H9 (cell line): ENCODE measurements around the gene KLF15. TPM values are rescaled to one million over a fixed set of nuclear protein-coding genes. Genes with fewer than 3 reads are reported as not detected.

Source experiments
- DNase-seq: peaks from one replicate; pipeline ENCODE4 v3.0.0-alpha.2; 2017
- H2AFZ ChIP-seq: one replicate; pipeline ENCODE4 v1.6.1; 2013; ENCODE audit warnings: mild to moderate bottlenecking, low read length, control low read depth, moderate library complexity
- H2AK5ac ChIP-seq: 2 replicates; pipeline ENCODE4 v1.6.1; 2013; ENCODE audit warnings: low read length, control low read depth, mixed read lengths; ENCODE audit not compliant: insufficient read length
- H2BK120ac ChIP-seq: one replicate; pipeline ENCODE4 v1.6.1; 2013; ENCODE audit warnings: low read depth, mild to moderate bottlenecking, low read length, control low read depth, inconsistent platforms; ENCODE audit not compliant: poor library complexity, severe bottlenecking
- H2BK12ac ChIP-seq: 2 replicates; pipeline ENCODE4 v1.6.1; 2013; ENCODE audit warnings: low read length, control low read depth, mixed read lengths, low read depth; ENCODE audit not compliant: insufficient read length
- H2BK15ac ChIP-seq: 2 replicates; pipeline ENCODE4 v1.6.1; 2013; ENCODE audit warnings: low read depth, low read length, control low read depth
- H2BK20ac ChIP-seq: one replicate; pipeline ENCODE4 v1.6.1; 2013; ENCODE audit warnings: low read depth, mild to moderate bottlenecking, low read length, control low read depth, inconsistent platforms; ENCODE audit not compliant: poor library complexity, severe bottlenecking
- H2BK5ac ChIP-seq: 2 replicates; pipeline ENCODE4 v1.6.1; 2013; ENCODE audit warnings: low read length, control low read depth, mixed read lengths; ENCODE audit not compliant: insufficient read length
- H3K14ac ChIP-seq: 2 replicates; pipeline ENCODE4 v1.6.1; 2013; ENCODE audit warnings: low read length, control low read depth; ENCODE audit not compliant: insufficient read depth
- H3K18ac ChIP-seq: 2 replicates; pipeline ENCODE4 v1.6.1; 2013; ENCODE audit warnings: low read depth, mild to moderate bottlenecking, mixed read lengths, low read length, control low read depth; ENCODE audit not compliant: insufficient read length
- H3K23ac ChIP-seq: 2 replicates; pipeline ENCODE4 v1.6.1; 2013; ENCODE audit warnings: low read length, control low read depth, mixed read lengths, low read depth; ENCODE audit not compliant: insufficient read length
- H3K23me2 ChIP-seq: 2 replicates; pipeline ENCODE4 v1.6.1; 2013; ENCODE audit warnings: low read depth, mild to moderate bottlenecking, mixed read lengths, low read length, control low read depth; ENCODE audit not compliant: insufficient read length, poor library complexity, severe bottlenecking
- H3K27ac ChIP-seq: 2 replicates; pipeline ENCODE4 v1.5.1; 2013; ENCODE audit warnings: low read length, control low read depth, mixed read lengths, low read depth; ENCODE audit not compliant: insufficient read length
- H3K27me3 ChIP-seq: 2 replicates; pipeline ENCODE4 v1.6.1; 2013; ENCODE audit warnings: low read length, control low read depth, inconsistent platforms; ENCODE audit not compliant: insufficient read depth
- H3K4ac ChIP-seq: 2 replicates; pipeline ENCODE4 v1.6.1; 2013; ENCODE audit warnings: low read depth, mild to moderate bottlenecking, control low read depth, inconsistent platforms, low read length, moderate library complexity
- H3K4me1 ChIP-seq: 2 replicates; pipeline ENCODE4 v1.6.1; 2013; ENCODE audit warnings: low read length, control low read depth, inconsistent platforms; ENCODE audit not compliant: insufficient read depth
- H3K4me2 ChIP-seq: 2 replicates; pipeline ENCODE4 v1.6.1; 2013; ENCODE audit warnings: low read length, control low read depth, mixed read lengths; ENCODE audit not compliant: insufficient read length, insufficient read depth
- H3K56ac ChIP-seq: 2 replicates; pipeline ENCODE4 v1.6.1; 2013; ENCODE audit warnings: low read depth, mild to moderate bottlenecking, mixed read lengths, low read length, control low read depth; ENCODE audit not compliant: insufficient read length
- H3K79me1 ChIP-seq: 2 replicates; pipeline ENCODE4 v1.6.1; 2013; ENCODE audit warnings: low read depth, mild to moderate bottlenecking, moderate library complexity, low read length, control low read depth, inconsistent platforms; ENCODE audit not compliant: insufficient read depth, poor library complexity, severe bottlenecking
- H3K79me2 ChIP-seq: 2 replicates; pipeline ENCODE4 v1.6.1; 2013; ENCODE audit warnings: low read length, control low read depth, inconsistent platforms; ENCODE audit not compliant: insufficient read depth
- H3K9ac ChIP-seq: 2 replicates; pipeline ENCODE4 v1.6.1; 2013; ENCODE audit warnings: low read length, control low read depth, mixed read lengths; ENCODE audit not compliant: insufficient read length; ENCODE audit errors: extremely low read depth
- H3K9me3 ChIP-seq: one replicate; pipeline ENCODE4 v1.6.1; 2013; ENCODE audit warnings: low read depth, low read length, inconsistent platforms; ENCODE audit not compliant: control insufficient read depth
- H3T11ph ChIP-seq: one replicate; pipeline ENCODE4 v1.6.1; 2013; ENCODE audit warnings: mild to moderate bottlenecking, low read length, control low read depth, inconsistent platforms
- H4K20me1 ChIP-seq: one replicate; pipeline ENCODE4 v1.6.1; 2013; ENCODE audit not compliant: control insufficient read depth, insufficient read length, insufficient read depth
- H4K5ac ChIP-seq: 2 replicates; pipeline ENCODE4 v1.6.1; 2013; ENCODE audit warnings: low read depth, mild to moderate bottlenecking, mixed read lengths, low read length, control low read depth; ENCODE audit not compliant: insufficient read length
- H4K8ac ChIP-seq: replicated peaks from 2 replicates; pipeline ENCODE4 v1.6.1; 2013; ENCODE audit warnings: low read length, control low read depth, mixed read lengths, low read depth; ENCODE audit not compliant: insufficient read length
- H4K91ac ChIP-seq: 2 replicates; pipeline ENCODE4 v1.6.1; 2013; ENCODE audit warnings: low read depth, mild to moderate bottlenecking, moderate library complexity, mixed read lengths, low read length, control low read depth; ENCODE audit not compliant: insufficient read length
- H3K27ac Mint-ChIP-seq, 3 experiments: 2 replicates in 2 of 3; 3 replicates in 1 of 3; pipeline ENCODE4 v1.8.0; 2020 to 2021; ENCODE audit warnings: mixed read lengths in 3 of 3, mild to moderate bottlenecking in 1 of 3, moderate library complexity in 1 of 3
- H3K27me3 Mint-ChIP-seq: 2 replicates; pipeline ENCODE4 v1.8.0; 2021; ENCODE audit warnings: low read depth, mild to moderate bottlenecking, moderate library complexity, mixed read lengths
- H3K36me3 Mint-ChIP-seq, 3 experiments: 2 replicates in 2 of 3; 3 replicates in 1 of 3; pipeline ENCODE4 v1.8.0; 2020 to 2021; ENCODE audit warnings: low read depth in 3 of 3, mixed read lengths in 3 of 3; ENCODE audit not compliant: insufficient read depth in 1 of 3
- H3K4me1 Mint-ChIP-seq, 2 experiments: 2 replicates each; pipeline ENCODE4 v1.8.0; 2020; ENCODE audit warnings: mixed read lengths in 2 of 2
- H3K4me3 Mint-ChIP-seq, 2 experiments: 2 replicates in 1 of 2; 3 replicates in 1 of 2; pipeline ENCODE4 v1.8.0; 2020 to 2021; ENCODE audit warnings: mild to moderate bottlenecking in 2 of 2, mixed read lengths in 2 of 2, moderate library complexity in 1 of 2
- H3K9me3 Mint-ChIP-seq, 2 experiments: 2 replicates in 1 of 2; 3 replicates in 1 of 2; pipeline ENCODE4 v1.8.0; 2020; ENCODE audit warnings: mild to moderate bottlenecking in 2 of 2, mixed read lengths in 2 of 2, moderate library complexity in 1 of 2
- CTCF ChIP-seq: fragments of 200-600 bp; sonication (generic); conservative IDR thresholded peaks from 3 replicates; pipeline ENCODE4 v1.8.0; 2021; ENCODE audit warnings: antibody characterized with exemption, mild to moderate bottlenecking
- WGBS: extraction: QIAGEN DNeasy Blood & Tissue Kit; methylation state at CpG from one replicate; pipeline ENCODE4 v1.1.7; 2013; ENCODE audit warnings: missing lambda C conversion rate, low lambda C conversion rate, mixed read lengths; ENCODE audit not compliant: insufficient read length; ENCODE audit errors: extremely low coverage; 5-methylcytosine and 5-hydroxymethylcytosine counted together
- total RNA-seq: library from RNA; stranded (reverse); gene quantifications from 2 replicates; pipeline ENCODE4 v1.2.1, GENCODE V29; 2021

KLF15 gene
- total RNA-seq, 1 experiment from 2014 or later, result 10.8 TPM

- no peaks in the 10 kb centered on the region for H3K4me1 ChIP-seq
- H3K9ac ChIP-seq, result no peak overlapping the region
- WGBS, result no CpG with 5 or more reads among the region's 15 CpGs
- no peak overlapping the region for H3K4me2 ChIP-seq
- H3K14ac ChIP-seq, result no peak overlapping the region
- no peak for DNase-seq
- H2BK120ac ChIP-seq, result no peak overlapping the region
- no peak overlapping the region for H3K18ac ChIP-seq
- no peak overlapping the region for H3K23ac ChIP-seq
- no peaks in the 10 kb centered on the region for H3K23me2 ChIP-seq
- H3K79me1 ChIP-seq, result no peaks in the 10 kb centered on the region
- no peak overlapping the region for H3T11ph ChIP-seq
- peaks cover 63% of the 10 kb centered on the region for H3K27me3 Mint-ChIP-seq
- H2AK5ac ChIP-seq, result no peak overlapping the region
- no peak overlapping the region for H3K27ac Mint-ChIP-seq
- H3K27me3 ChIP-seq, result peaks cover 8% of the 10 kb centered on the region; the same call in 1 of the 2 replicates
- H3K56ac ChIP-seq, result no peak overlapping the region
- H3K27ac ChIP-seq, result no peak overlapping the region
- H2BK20ac ChIP-seq, result no peak overlapping the region
- no peak overlapping the region for H4K5ac ChIP-seq
- H2BK12ac ChIP-seq, result no peak overlapping the region
- peaks cover 0 to 3% of the 10 kb centered on the region in 2 experiments; a peak in 3 of 5 replicates for H3K9me3 Mint-ChIP-seq
- H3K9me3 ChIP-seq, result no peaks in the 10 kb centered on the region
- H4K8ac ChIP-seq, result no peak overlapping the region
- no peaks in the 10 kb centered on the region for H3K79me2 ChIP-seq
- H4K91ac ChIP-seq, result no peak overlapping the region
- no peak overlapping the region for H3K4ac ChIP-seq
- H2BK15ac ChIP-seq, result no peak overlapping the region
- no peaks in the 10 kb centered on the region; a peak in 1 of 7 replicates for H3K36me3 Mint-ChIP-seq
- H2BK5ac ChIP-seq, result no peak overlapping the region
- TF ChIP-seq CTCF, result no peak
- H2AFZ ChIP-seq, result no peak overlapping the region
- peaks cover 16 to 19% of the 10 kb centered on the region in 2 experiments for H3K4me1 Mint-ChIP-seq
- H4K20me1 ChIP-seq, result no peaks in the 10 kb centered on the region
- no peak overlapping the region for H3K4me3 Mint-ChIP-seq
Observed at GRCh38 chr3:126390201-126390600, 33.0 kb upstream of the KLF15 start.
